Limb (tissue), 2 donors: ENCODE measurements around the gene EDEM3.

Experiments used
- DNase-seq, 2 donors: peaks; one replicate each; pipeline ENCODE4 v3.0.0-alpha.2; 2016; ENCODE audit errors: extremely low spot score in 2 of 2

Gene EDEM3

GRCh38 chr1:184640505-184640904, 114.2 kb downstream of the EDEM3 start:
- no peak for DNase-seq
